Thyroid gland (tissue), 4 donors: ENCODE measurements around the gene MBNL2.

Experiments used
- POLR2A ChIP-seq, 2 donors: fragments of 450-650 bp; IDR thresholded peaks; one replicate each; pipeline ENCODE4 v1.6.1; 2017; ENCODE audit warnings: antibody characterized with exemption in 2 of 2, mild to moderate bottlenecking in 2 of 2, moderate library complexity in 1 of 2
- TF ChIP-seq, protein P1 (sequence below), 6 experiments: fragments of 200-600 bp in 3 of 6; fragments of 450-650 bp in 3 of 6; sonication (generic) in 3 of 6; IDR thresholded peaks; one replicate each; pipeline ENCODE4 v1.5.1; 2016 to 2019; ENCODE audit warnings: antibody characterized with exemption in 6 of 6, mild to moderate bottlenecking in 2 of 6, inconsistent platforms in 1 of 6, moderate library complexity in 1 of 6

DNA sequence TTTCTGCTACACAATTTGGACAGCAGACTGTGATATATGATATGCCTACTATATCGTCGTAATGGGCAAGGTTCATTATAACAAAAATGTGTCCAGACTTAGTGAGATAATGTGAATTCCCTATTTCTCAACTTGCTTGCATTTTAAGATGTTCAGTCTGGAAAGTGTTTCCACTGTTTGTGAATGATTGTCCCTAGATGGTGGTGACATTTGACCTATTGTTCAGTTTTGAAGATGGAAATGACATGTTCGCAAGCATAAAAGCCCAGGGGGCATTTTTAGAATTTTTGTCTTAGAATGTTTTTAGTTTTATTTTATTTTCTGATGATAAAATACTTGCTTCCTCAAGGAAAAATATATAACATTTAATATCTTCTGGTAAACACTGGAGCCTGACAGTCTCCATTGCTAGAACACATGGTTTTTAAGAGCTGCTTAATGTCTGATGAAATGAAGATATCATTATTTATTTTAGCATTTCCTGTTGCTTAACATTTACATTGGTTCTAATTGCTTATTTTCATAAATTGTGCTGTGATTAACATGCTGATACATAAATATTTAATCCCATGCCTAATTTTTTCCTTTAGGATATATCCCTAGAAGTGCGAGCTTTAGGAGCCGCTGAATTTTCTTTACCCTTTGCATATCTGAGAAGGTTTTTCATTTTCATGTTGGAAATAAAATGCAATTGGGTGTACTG lies 27.1 kb downstream of the MBNL2 start:
- TF ChIP-seq, protein P1, sequence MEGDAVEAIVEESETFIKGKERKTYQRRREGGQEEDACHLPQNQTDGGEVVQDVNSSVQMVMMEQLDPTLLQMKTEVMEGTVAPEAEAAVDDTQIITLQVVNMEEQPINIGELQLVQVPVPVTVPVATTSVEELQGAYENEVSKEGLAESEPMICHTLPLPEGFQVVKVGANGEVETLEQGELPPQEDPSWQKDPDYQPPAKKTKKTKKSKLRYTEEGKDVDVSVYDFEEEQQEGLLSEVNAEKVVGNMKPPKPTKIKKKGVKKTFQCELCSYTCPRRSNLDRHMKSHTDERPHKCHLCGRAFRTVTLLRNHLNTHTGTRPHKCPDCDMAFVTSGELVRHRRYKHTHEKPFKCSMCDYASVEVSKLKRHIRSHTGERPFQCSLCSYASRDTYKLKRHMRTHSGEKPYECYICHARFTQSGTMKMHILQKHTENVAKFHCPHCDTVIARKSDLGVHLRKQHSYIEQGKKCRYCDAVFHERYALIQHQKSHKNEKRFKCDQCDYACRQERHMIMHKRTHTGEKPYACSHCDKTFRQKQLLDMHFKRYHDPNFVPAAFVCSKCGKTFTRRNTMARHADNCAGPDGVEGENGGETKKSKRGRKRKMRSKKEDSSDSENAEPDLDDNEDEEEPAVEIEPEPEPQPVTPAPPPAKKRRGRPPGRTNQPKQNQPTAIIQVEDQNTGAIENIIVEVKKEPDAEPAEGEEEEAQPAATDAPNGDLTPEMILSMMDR (IDR thresholded peaks at IDR 0.05): no peak
- TF ChIP-seq POLR2A (IDR thresholded peaks at IDR 0.05): no peak
